ENCODE results near the gene NTRK3. TPM values are rescaled to one million over a fixed set of nuclear protein-coding genes. Genes with fewer than 3 reads are reported as not detected.

NTRK3 gene
- total and polyA plus RNA-seq, 2 donors (not counting 3 experiments of a cell fraction or from before 2014, with no cell fraction given), result not detected

GRCh38 chr15:87986776-87987175 lies 269.8 kb downstream of the NTRK3 start:
- no peak overlapping the region for H3K9ac ChIP-seq (replicated peaks; ENCODE audit: extremely low read depth, insufficient read depth, low read length)

GRCh38 chr15:87985451-87985850 lies 271.1 kb downstream of the NTRK3 start:
- Histone ChIP-seq H3K79me2 (ENCODE audit: control insufficient read depth, insufficient read depth, low read length) (no peaks in the 10 kb centered on the region), H3K9ac (replicated peaks; ENCODE audit: extremely low read depth, insufficient read depth, low read length) (no peak overlapping the region), H3K27ac (ENCODE audit: insufficient read depth, low read depth, low read length) (no peak overlapping the region), H4K20me1 (replicated peaks; ENCODE audit: control insufficient read depth, extremely low read depth, insufficient read depth, low read length) (no peaks in the 10 kb centered on the region), H3K9me3 (replicated peaks; ENCODE audit: control insufficient read depth, insufficient read depth, low read length) (peaks cover 2% of the 10 kb centered on the region), H3K9me1 (replicated peaks; ENCODE audit: control insufficient read depth, extremely low read depth, insufficient read depth, low read length) (no peaks in the 10 kb centered on the region), H2AFZ (ENCODE audit: low read depth, low read length) (no peak overlapping the region), H3K4me1 (ENCODE audit: control insufficient read depth, extremely low read depth, insufficient read depth, low read length) (peaks cover 4% of the 10 kb centered on the region), H3K36me3 (ENCODE audit: control insufficient read depth in 2 of 2, extremely low read depth in 1 of 2, insufficient read depth in 2 of 2, low read length in 2 of 2) (no peaks in the 10 kb centered on the region), H3K4me2 (ENCODE audit: insufficient read depth, low read length) (no peak overlapping the region), H3K4me3 (replicated peaks in 1 of 3; ENCODE audit: insufficient read depth in 1 of 3, low read depth in 1 of 3, low read length in 3 of 3) (no peak overlapping the region), H3K27me3 (ENCODE audit: control insufficient read depth in 2 of 2, insufficient read depth in 2 of 2, low read length in 2 of 2) (no peaks in the 10 kb centered on the region)
- BruUV-seq (replicated peaks), result no TSS peak
- DNase-seq (ENCODE audit: low read depth, low spot score) (no peak), FAIRE-seq (no peak)
- ChIA-PET POLR2A (no interaction called here), CTCF (no interaction called here)
- dilution Hi-C loops (cut with MboI; ENCODE audit: extremely low pct_ligation_motif_present, low sequenced_read_pairs), result no loop called here
- intact Hi-C loops (cut with micrococcal nuclease), result no loop called here
- TF ChIP-seq POLR2AphosphoS5 (IDR thresholded peaks at IDR 0.05; ENCODE audit: insufficient read depth, low read depth, low read length) (no peak), EZH2 (IDR thresholded peaks at IDR 0.05; ENCODE audit: borderline replicate concordance, low read depth, low read length, severe bottlenecking) (no peak), MYC (IDR thresholded peaks at IDR 0.05; ENCODE audit: low read depth, low read length) (no peak), JUN (IDR thresholded peaks at IDR 0.05; ENCODE audit: borderline replicate concordance, insufficient read depth, insufficient read length, low read depth) (no peak), GATA2 (IDR thresholded peaks at IDR 0.05; ENCODE audit: insufficient read depth, insufficient read length, low read depth, low read length) (no peak)

More at GRCh38 chr15:87986776-87987175, 269.8 kb downstream of the NTRK3 start:
- H3K4me2 ChIP-seq (ENCODE audit: insufficient read depth, low read length), result no peak overlapping the region
- dilution Hi-C loops (cut with MboI; ENCODE audit: extremely low pct_ligation_motif_present, low sequenced_read_pairs), result no loop called here
- DNase-seq (ENCODE audit: low read depth, low spot score), result no peak
- intact Hi-C loops (cut with micrococcal nuclease), result no loop called here
- no peak overlapping the region for H3K27ac ChIP-seq (ENCODE audit: insufficient read depth, low read depth, low read length)
- H3K27me3 ChIP-seq (ENCODE audit: control insufficient read depth in 2 of 2, insufficient read depth in 2 of 2, low read length in 2 of 2), result no peaks in the 10 kb centered on the region
- no peak overlapping the region for H2AFZ ChIP-seq (ENCODE audit: low read depth, low read length)
- no peaks in the 10 kb centered on the region for H3K4me1 ChIP-seq (ENCODE audit: control insufficient read depth, extremely low read depth, insufficient read depth, low read length)
- no peak overlapping the region for H3K4me3 ChIP-seq (replicated peaks in 1 of 3; ENCODE audit: insufficient read depth in 1 of 3, low read depth in 1 of 3, low read length in 3 of 3)
- no peak for FAIRE-seq
- ChIA-PET CTCF (no interaction called here), POLR2A (no interaction called here)
- no peaks in the 10 kb centered on the region for H4K20me1 ChIP-seq (replicated peaks; ENCODE audit: control insufficient read depth, extremely low read depth, insufficient read depth, low read length)
- peaks cover 4% of the 10 kb centered on the region for H3K9me3 ChIP-seq (replicated peaks; ENCODE audit: control insufficient read depth, insufficient read depth, low read length)
- H3K9me1 ChIP-seq (replicated peaks; ENCODE audit: control insufficient read depth, extremely low read depth, insufficient read depth, low read length), result no peaks in the 10 kb centered on the region
- H3K79me2 ChIP-seq (ENCODE audit: control insufficient read depth, insufficient read depth, low read length), result no peaks in the 10 kb centered on the region
- no peak for TF ChIP-seq MYC (IDR thresholded peaks at IDR 0.05; ENCODE audit: low read depth, low read length)
- no peaks in the 10 kb centered on the region for H3K36me3 ChIP-seq (ENCODE audit: control insufficient read depth in 2 of 2, extremely low read depth in 1 of 2, insufficient read depth in 2 of 2, low read length in 2 of 2)
- BruUV-seq (replicated peaks), result no TSS peak

Measured in endothelial cell of umbilical vein (primary cell).